HG03571 (cell line): ENCODE measurements around the gene SLC48A1.

ENCODE experiments used
- ATAC-seq: cut with Tn5 transposase; IDR thresholded peaks from one replicate; pipeline ENCODE4 v1.9.1; 2021; ENCODE audit not compliant: unreplicated experiment

SLC48A1 gene

DNA sequence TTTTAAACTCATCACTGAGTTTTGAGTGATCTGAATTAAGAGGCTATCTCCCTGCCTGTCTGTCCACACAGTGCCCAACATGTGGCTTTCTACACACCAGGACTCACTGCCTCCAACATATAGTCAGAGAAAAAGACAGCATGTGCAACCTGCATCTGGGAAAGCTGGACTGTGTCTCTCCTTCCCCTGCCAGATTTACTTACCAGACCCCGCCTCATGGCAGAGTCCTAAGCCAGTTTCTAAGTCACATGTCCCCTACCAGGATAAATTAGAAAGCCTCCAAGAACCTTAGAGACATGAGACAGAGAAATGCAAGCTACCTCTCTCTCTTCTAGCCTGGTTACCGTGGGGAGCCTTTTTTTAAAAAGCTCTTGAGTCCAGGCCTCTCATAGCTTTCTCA is 49.4 kb downstream of the SLC48A1 start:
- no peak for ATAC-seq

- ATAC-seq = no peak
Observed at GRCh38 chr12:47822863-47823262, 49.8 kb downstream of the SLC48A1 start.

DNA sequence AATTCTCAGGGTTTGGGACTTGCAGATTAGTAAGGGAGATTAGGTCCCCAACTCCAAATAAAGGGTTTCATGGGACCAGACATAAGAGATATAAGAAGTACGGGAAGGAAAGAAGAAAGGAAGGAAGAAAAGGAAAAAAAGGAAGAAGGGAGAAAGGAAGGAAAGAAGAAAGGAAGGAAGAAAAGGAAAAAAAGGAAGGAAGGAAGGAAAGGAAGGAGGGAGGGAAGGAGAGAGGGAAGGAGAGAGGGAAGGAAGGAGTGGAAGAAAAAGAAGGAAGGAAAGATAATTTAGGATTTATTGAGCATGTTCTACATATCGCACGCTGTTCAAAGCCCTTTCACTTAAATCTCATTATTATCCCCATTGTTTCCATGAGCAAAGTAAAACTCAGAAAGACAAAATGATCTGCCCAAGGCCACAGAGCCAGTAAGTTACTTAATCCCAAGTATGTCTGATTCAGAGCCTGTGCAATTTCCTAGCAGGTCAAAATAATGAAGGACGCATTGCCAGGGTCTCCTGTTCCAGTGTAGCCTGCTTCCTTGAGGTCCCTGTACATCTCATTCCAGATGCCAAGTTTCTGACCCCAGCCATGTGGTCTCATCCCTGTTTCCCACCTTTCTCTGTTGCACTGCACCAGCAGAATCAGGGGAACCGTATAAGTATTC is 50.5 kb downstream of the SLC48A1 start:
- ATAC-seq = no peak

DNA sequence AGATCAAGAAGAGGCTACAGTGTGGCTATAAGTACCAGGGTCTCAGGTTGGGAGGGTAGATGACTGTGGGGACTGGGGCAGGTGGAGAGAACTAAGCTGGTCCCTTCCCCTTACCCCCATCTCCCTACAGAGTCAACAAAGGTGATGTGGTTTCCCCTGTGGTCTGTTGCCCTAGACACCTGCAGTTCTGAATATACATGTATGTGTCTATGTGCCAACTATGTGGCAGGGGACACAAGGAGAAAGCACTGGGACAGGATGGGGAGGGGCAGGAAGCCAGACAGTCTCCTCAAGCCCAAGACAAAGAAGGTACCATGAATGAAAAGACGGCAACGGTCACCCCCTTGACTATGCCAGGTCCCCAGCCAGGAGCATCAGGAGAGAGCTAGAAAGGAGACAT is 51.2 kb downstream of the SLC48A1 start:
- no peak for ATAC-seq

DNA sequence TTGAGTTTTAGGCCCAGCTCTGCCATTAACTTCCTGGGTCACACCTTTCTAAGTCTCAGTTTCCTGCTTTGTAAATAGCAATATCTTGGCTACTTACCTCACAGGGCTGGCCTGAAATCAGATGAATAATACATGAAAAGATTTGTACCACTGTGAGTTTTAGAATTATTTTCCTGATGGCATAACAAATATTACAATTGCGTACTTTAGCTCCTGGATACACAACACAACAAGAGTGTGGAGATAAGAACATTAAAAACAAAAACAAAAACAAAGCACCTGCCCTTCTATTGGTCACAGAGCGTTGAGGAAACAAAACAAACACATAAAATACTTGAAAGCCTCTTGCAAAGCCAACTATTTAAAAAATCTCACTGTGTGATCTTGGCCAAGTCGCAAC is 51.6 kb downstream of the SLC48A1 start:
- no peak for ATAC-seq

DNA sequence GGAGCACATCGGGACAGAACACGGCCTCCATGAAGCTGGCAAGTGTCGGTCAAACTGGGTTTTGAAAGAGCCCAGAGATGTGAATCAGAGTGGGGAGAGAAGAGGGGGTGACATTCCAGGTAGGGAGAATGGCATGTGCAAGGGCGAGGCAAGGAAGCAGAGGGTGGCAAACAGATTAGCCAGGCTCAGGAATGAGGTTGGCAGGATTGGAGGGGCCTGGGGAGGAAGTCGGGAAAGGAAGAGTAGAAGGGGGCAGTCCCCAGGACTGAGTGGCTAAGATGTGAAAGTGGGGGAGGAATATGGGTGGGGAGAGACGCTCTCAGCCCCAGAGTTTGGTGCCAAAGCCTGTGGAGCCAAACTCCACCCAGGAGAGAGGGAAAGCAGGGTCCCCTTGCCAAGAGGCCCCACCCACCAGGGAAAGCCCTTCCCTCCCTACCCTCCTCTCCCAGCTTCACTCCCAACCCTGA is 52.2 kb downstream of the SLC48A1 start:
- no peak for ATAC-seq

DNA sequence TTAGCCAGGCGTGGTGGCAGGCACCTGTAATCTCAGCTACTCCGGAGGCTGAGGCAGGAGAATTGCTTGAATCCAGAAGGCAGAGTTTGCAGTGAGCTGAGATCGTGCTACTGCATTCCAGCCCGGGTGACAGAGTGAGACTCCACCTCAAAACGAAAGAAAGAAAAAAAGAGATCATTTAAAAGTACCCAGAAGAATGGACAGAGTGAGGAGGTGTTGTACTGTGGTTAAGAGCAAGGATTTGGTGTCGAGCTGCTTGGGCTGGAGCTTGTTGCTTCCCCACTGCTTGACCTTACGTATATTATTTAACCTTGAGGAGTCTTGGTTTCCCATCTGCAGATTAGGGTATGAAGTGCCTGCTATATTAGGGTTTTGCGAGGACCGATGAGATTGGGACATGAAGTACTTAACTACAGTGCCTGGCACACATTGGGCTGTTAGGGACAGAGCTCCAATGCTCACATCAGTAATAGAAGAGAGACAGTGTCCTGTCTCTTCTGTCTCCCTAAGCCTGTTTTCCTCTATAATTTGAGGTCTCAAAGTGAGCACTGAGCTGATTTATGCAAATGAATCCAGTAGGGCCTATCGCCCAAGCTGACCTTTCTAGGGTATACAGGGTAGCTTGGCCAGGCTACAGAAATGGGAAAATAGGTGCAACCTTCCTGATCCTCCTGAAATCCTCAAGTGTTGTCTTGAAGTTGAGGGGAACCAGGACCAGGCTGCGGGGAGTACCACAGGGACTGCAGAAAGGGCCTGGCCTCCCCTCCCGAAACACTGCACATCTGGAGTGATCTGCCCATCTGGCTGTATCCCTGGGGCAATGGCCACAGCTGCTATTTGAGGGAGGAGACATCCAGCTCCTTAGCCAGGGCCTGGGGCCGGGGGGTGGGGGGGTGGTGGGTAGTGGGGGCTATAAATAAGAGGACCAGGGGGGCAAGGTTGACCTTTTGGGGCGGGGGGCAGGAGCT is 55.3 kb downstream of the SLC48A1 start:
- no peak for ATAC-seq

DNA sequence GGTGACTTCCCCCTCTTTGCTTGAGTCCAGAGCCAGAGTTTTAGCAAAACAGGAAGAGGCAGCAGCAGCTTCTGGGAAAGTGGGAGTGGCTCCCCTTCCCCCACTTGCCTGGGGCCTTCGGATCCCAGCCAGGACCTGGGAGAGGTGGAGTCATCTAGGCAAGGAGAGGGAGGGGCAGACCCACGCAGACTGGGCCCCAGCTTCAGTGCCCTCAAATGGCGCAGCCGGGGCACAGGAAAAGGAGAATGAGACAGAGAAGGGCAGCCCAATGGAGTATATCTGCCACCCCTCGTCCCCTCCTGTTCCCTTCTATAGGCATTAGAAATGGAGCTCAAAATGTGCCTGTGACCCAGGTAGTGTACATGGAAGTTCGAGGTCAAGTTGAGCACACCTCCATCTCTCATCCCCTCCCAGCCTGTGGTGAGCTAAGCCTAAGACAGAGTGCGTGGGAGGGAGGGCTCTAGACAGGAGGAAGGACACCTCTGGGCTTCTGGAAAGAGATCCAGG is 56.0 kb downstream of the SLC48A1 start:
- no peak for ATAC-seq

GRCh38 chr12:47829584-47829983 is 56.5 kb downstream of the SLC48A1 start:
- ATAC-seq = no peak
